K562 (cell line): ENCODE data around the gene ZNHIT2. TPM values are rescaled to one million over a fixed set of nuclear protein-coding genes. Genes with fewer than 3 reads are reported as not detected.

Experiments
- ATAC-seq: fragments of 200-7000 bp; cut with Tn5 transposase; 3 replicates; pipeline ENCODE4 v1.9.1; 2020; ENCODE audit warnings: moderate library complexity
- Bru-seq: library from RNA; stranded (reverse); fragments of 400-500 nt; gene quantifications from one replicate; lab custom pipeline; 2021; lab: Mats Ljungman, UMichigan
- BruChase-seq, 2 experiments: library from RNA; stranded (reverse); fragments of 400-500 nt; gene quantifications; one replicate each; lab custom pipeline; 2021; lab: Mats Ljungman, UMichigan
- BruUV-seq: library from RNA; stranded (reverse); fragments of 400-500 nt; replicated peaks from 2 replicates; lab custom pipeline; 2021; lab: Mats Ljungman, UMichigan
- CTCF ChIA-PET: fragments of 300-600 bp; formaldehyde crosslinking; extraction: SDS; loops from one replicate; lab custom pipeline; 2021; ENCODE audit warnings: low intra/inter-chr PET ratio; lab: Yijun Ruan, JAX
- POLR2A ChIA-PET: fragments of 300-600, 350-650 bp; sonication (Branson Sonifier 250); formaldehyde crosslinking; extraction: SDS; loops from one replicate; lab custom pipeline; 2021; ENCODE audit warnings: antibody characterized with exemption, inconsistent platforms; lab: Yijun Ruan, JAX
- DNase-seq, 4 experiments: peaks; one replicate each; pipeline versions ENCODE4 v3.0.0 to v3.0.0-alpha.2; 2011 to 2018; ENCODE audit warnings: low spot score in 3 of 4, mixed read lengths in 3 of 4; ENCODE audit errors: extremely low read depth in 1 of 4
- FAIRE-seq: peaks from 2 replicates; lab custom pipeline; 2011; peaks lifted over from hg19 to GRCh38; lab: Jason Lieb, UNC
- H2AFZ ChIP-seq: 2 replicates; pipeline ENCODE4 v1.6.0; 2011; ENCODE audit warnings: low read depth, low read length, control low read depth, inconsistent platforms
- H3K27ac ChIP-seq: fragments of 200-600 bp; 3 replicates; pipeline ENCODE4 v1.8.0; 2011; ENCODE audit warnings: low read depth, mild to moderate bottlenecking, control low read depth, inconsistent platforms, low read length, moderate library complexity, mixed read lengths; ENCODE audit errors: extremely low read depth
- H3K27me3 ChIP-seq, 2 experiments: fragments of 300-600 bp in 1 of 2; 2 replicates in 1 of 2; 3 replicates in 1 of 2; pipeline versions ENCODE4 v1.6.0 to v1.8.0; 2011; ENCODE audit warnings: inconsistent platforms in 2 of 2, low read length in 2 of 2, mild to moderate bottlenecking in 1 of 2, mixed read lengths in 1 of 2, moderate library complexity in 1 of 2; ENCODE audit not compliant: control insufficient read depth in 2 of 2, insufficient read depth in 2 of 2
- H3K36me3 ChIP-seq: fragments of 300-600 bp; 3 replicates; pipeline ENCODE4 v1.8.0; 2011; ENCODE audit warnings: mild to moderate bottlenecking, low read length, inconsistent platforms; ENCODE audit not compliant: control insufficient read depth, insufficient read depth
- H3K4me1 ChIP-seq, 2 experiments: fragments of 200-600 bp in 1 of 2; replicated peaks in 1 of 2; 2 replicates in 1 of 2; 3 replicates in 1 of 2; pipeline versions ENCODE4 v1.5.1 to v1.8.0; 2011; ENCODE audit warnings: inconsistent platforms in 2 of 2, low read length in 2 of 2, mild to moderate bottlenecking in 1 of 2, mixed read lengths in 1 of 2, moderate library complexity in 1 of 2; ENCODE audit not compliant: control insufficient read depth in 2 of 2, insufficient read depth in 2 of 2
- H3K4me2 ChIP-seq: 2 replicates; pipeline ENCODE4 v1.6.1; 2011; ENCODE audit warnings: low read length, control low read depth, inconsistent platforms, mixed read lengths; ENCODE audit not compliant: insufficient read depth
- H3K4me3 ChIP-seq: fragments of 200-600 bp; sonication (generic), shearing (Covaris generic); 2 replicates; pipeline ENCODE4 v1.5.1; 2016; ENCODE audit warnings: control low read depth, inconsistent platforms
- H3K79me2 ChIP-seq: fragments of 200-600 bp; 3 replicates; pipeline ENCODE4 v1.8.0; 2011; ENCODE audit warnings: low read length, inconsistent platforms; ENCODE audit not compliant: control insufficient read depth, insufficient read depth
- H3K9ac ChIP-seq, 2 experiments: 2 replicates each; pipeline versions ENCODE4 v1.6.0 to v1.6.1; 2011; ENCODE audit warnings: low read depth in 2 of 2, low read length in 2 of 2, control low read depth in 1 of 2, inconsistent platforms in 1 of 2, mild to moderate bottlenecking in 1 of 2, mixed read lengths in 1 of 2; ENCODE audit not compliant: insufficient read depth in 1 of 2
- H3K9me1 ChIP-seq: one replicate; pipeline ENCODE4 v1.6.0; 2011; ENCODE audit warnings: inconsistent platforms, mild to moderate bottlenecking, low read length, moderate library complexity; ENCODE audit not compliant: control insufficient read depth, insufficient read depth
- H3K9me3 ChIP-seq: replicated peaks from 2 replicates; pipeline ENCODE4 v1.5.1; 2011; ENCODE audit warnings: low read depth, low read length, inconsistent platforms; ENCODE audit not compliant: control insufficient read depth, insufficient read depth
- H4K20me1 ChIP-seq: replicated peaks from 2 replicates; pipeline ENCODE4 v1.6.1; 2011; ENCODE audit warnings: low read length, inconsistent platforms, mixed read lengths; ENCODE audit not compliant: control insufficient read depth, insufficient read depth
- BDP1 ChIP-seq: IDR thresholded peaks from 3 replicates; pipeline ENCODE4 v1.6.1; 2011; ENCODE audit not compliant: insufficient read length, insufficient read depth
- CGGBP1 ChIP-seq: fragments of 250-450 bp; sonication (Bioruptor Pico); IDR thresholded peaks from 2 replicates; pipeline ENCODE4 v1.9.0; 2021; ENCODE audit warnings: mild to moderate bottlenecking
- FOXO4 ChIP-seq: fragments of 450-650 bp; formaldehyde crosslinking; IDR thresholded peaks from 2 replicates; pipeline ENCODE4 v1.4.0; 2020; ENCODE audit warnings: mild to moderate bottlenecking, moderate library complexity
- ID3 ChIP-seq, 2 experiments: fragments of 250-450 bp in 1 of 2; fragments of 450-650 bp in 1 of 2; sonication (Bioruptor Pico) in 1 of 2; IDR thresholded peaks; 2 replicates each; pipeline versions ENCODE4 v1.6.1 to v1.8.0; 2016 to 2021; ENCODE audit warnings: mild to moderate bottlenecking in 2 of 2, moderate library complexity in 2 of 2, missing compliant biosample characterization in 1 of 2, missing genetic modification characterization in 1 of 2
- IRF9 ChIP-seq: fragments of 450-650 bp; IDR thresholded peaks from 2 replicates; pipeline ENCODE4 v1.6.1; 2016; ENCODE audit warnings: missing biosample characterization, missing genetic modification characterization
- NONO ChIP-seq, 2 experiments: fragments of 200-400 bp in 1 of 2; fragments of 450-650 bp in 1 of 2; formaldehyde crosslinking in 1 of 2; IDR thresholded peaks; 2 replicates each; pipeline ENCODE4 v1.6.1; 2017; ENCODE audit warnings: low read depth in 2 of 2, mild to moderate bottlenecking in 2 of 2, moderate library complexity in 2 of 2, low read length in 1 of 2
- RNF2 ChIP-seq: sonication (generic); IDR thresholded peaks from 2 replicates; pipeline ENCODE4 v1.6.1; 2016
- ZEB2 ChIP-seq: fragments of 450-650 bp; IDR thresholded peaks from 2 replicates; pipeline ENCODE4 v1.6.1; 2016
- ZNF778 ChIP-seq: fragments of 450-650 bp; formaldehyde crosslinking; IDR thresholded peaks from 2 replicates; pipeline ENCODE4 v1.4.0; 2020; ENCODE audit warnings: mild to moderate bottlenecking, moderate library complexity
- WGBS: fragments of 100-300 bp; shearing (Covaris generic); methylation state at CpG from one replicate; pipeline ENCODE4 v1.1.6; 2016; ENCODE audit warnings: low coverage, mixed read lengths; ENCODE audit not compliant: insufficient coverage; ENCODE audit errors: missing lambda C conversion rate; 5-methylcytosine and 5-hydroxymethylcytosine counted together
- in situ Hi-C: fragments of 300-500 bp; cut with MboI; formaldehyde crosslinking; loops from 4 replicates; pipeline ENCODE4 v1.15.0; 2018; ENCODE audit warnings: inconsistent platforms, mixed read lengths
- intact Hi-C: fragments of 100-400 bp; cut with micrococcal nuclease; formaldehyde crosslinking; loops from 2 replicates; pipeline ENCODE4 v1.14.2; 2022
- long read RNA-seq, 3 experiments: library from polyadenylated mRNA in 2 of 3; library from RNA in 1 of 3; unstranded in 2 of 3; stranded (forward) in 1 of 3; transcript quantifications; one replicate each; pipeline ENCODE4 v2.0.0, GENCODE V29; 2019 to 2022
- polyA minus RNA-seq, 3 experiments: library from RNA; depleted of rRNA, polyadenylated mRNA; stranded (reverse); fragments of >200 nt; gene quantifications; 2 replicates each; pipeline ENCODE4 v1.2.3, GENCODE V29; 2011
- polyA plus RNA-seq, 8 experiments: library from polyadenylated mRNA; depleted of rRNA in 4 of 8; stranded (reverse) in 5 of 8; unstranded in 3 of 8; fragments of >200 nt; fragmentation: Nextera tagmentation in 2 of 8; fragmentation: Illumina TruSeq in 1 of 8; extraction: Ambion mirVana in 2 of 8; extraction: Trizol in 1 of 8; gene quantifications; 2 replicates each; pipeline versions ENCODE4 v1.2.1 to v1.2.3, GENCODE V29; 2011 to 2014; ENCODE audit warnings: inconsistent platforms in 1 of 8, missing spikeins in 1 of 8
- total RNA-seq, 7 experiments: library from RNA; depleted of rRNA in 6 of 7; stranded (reverse); fragments of >200 nt in 6 of 7; fragmentation: Illumina TruSeq in 2 of 7; extraction: Trizol in 2 of 7; gene quantifications; 2 replicates each; pipeline versions ENCODE4 v1.2.1 to v1.2.3, GENCODE V29; 2011 to 2021; ENCODE audit warnings: low replicate concordance in 1 of 7

The ZNHIT2 gene
- total RNA-seq (2011; cell fraction: chromatin; rRNA removed; ENCODE audit: low replicate concordance) = 0.99 and 8.1 TPM in 2 replicates
- total RNA-seq (2011; cell fraction: nucleolus; rRNA removed) = 15.7 and 18.9 TPM in 2 replicates
- 4.7 and 5.3 TPM in 2 replicates for total RNA-seq (2011; cell fraction: nucleoplasm; rRNA removed)
- 39.0 and 49.0 TPM in 2 replicates for total RNA-seq (2014; rRNA removed)
- 0.35 and 0.76 TPM in 2 replicates for total RNA-seq (2014; rRNA removed; fragmentation: Illumina TruSeq; extraction: Trizol)
- total RNA-seq (2015; rRNA removed; fragmentation: Illumina TruSeq; extraction: Trizol) = 7.0 and 8.6 TPM in 2 replicates
- total RNA-seq (2021) = 27.2 and 29.6 TPM in 2 replicates
- 2.5 and 3.7 TPM in 2 replicates for polyA plus RNA-seq (2011; rRNA removed)
- 5.0 and 29.5 TPM in 2 replicates for polyA plus RNA-seq (2011; cell fraction: cytosol; rRNA removed)
- polyA plus RNA-seq (2011; cell fraction: nucleus; rRNA removed) = 4.7 and 9.8 TPM in 2 replicates
- 14.0 and 16.6 TPM in 2 replicates for polyA plus RNA-seq (2012)
- 0.59 and 2.9 TPM in 2 replicates for polyA plus RNA-seq (2014; fragmentation: Illumina TruSeq; extraction: Trizol)
- under 1 TPM; 0.08 to 0.20 TPM for polyA plus RNA-seq (2014; fragmentation: Nextera tagmentation; extraction: Ambion mirVana)
- polyA plus RNA-seq (2014; rRNA removed) = 23.4 and 24.3 TPM in 2 replicates
- polyA minus RNA-seq (2011; rRNA and poly(A)+ RNA removed) = 0.84 and 1.1 TPM in 2 replicates
- polyA minus RNA-seq (2011; cell fraction: cytosol; rRNA and poly(A)+ RNA removed) = 9.6 and 11.8 TPM in 2 replicates
- 15.5 and 18.7 TPM in 2 replicates for polyA minus RNA-seq (2011; cell fraction: nucleus; rRNA and poly(A)+ RNA removed)
- percentile 75 among the genes with signal in this experiment for Bru-seq, nascent RNA
- BruChase-seq, experiment 1, labeled RNA remaining after a 2-hour chase = percentile 61 among the genes with signal in this experiment
- percentile 60 among the genes with signal in this experiment for BruChase-seq, experiment 2, labeled RNA remaining after a 6-hour chase
- long read RNA-seq, experiment 1, transcript ZNHIT2-201 (1 exons, 1,306 nt) = major isoform, 77 of 77 reads
- long read RNA-seq, experiment 1, partial matches to known transcripts = 0 of 77 reads
- long read RNA-seq, experiment 1, other reads (novel, unspliced or antisense) = 0 of 77 reads
- long read RNA-seq, experiment 2, transcript ZNHIT2-201 (1 exons, 1,306 nt) = major isoform, 47 of 47 reads
- long read RNA-seq, experiment 2, partial matches to known transcripts = 0 of 47 reads
- long read RNA-seq, experiment 2, other reads (novel, unspliced or antisense) = 0 of 47 reads
- long read RNA-seq, experiment 3, transcript ZNHIT2-201 (1 exons, 1,306 nt) = major isoform, 30 of 31 reads
- long read RNA-seq, experiment 3, partial matches to known transcripts = 0 of 31 reads
- long read RNA-seq, experiment 3, other reads (novel, unspliced or antisense) = 1 of 31 reads

DNA sequence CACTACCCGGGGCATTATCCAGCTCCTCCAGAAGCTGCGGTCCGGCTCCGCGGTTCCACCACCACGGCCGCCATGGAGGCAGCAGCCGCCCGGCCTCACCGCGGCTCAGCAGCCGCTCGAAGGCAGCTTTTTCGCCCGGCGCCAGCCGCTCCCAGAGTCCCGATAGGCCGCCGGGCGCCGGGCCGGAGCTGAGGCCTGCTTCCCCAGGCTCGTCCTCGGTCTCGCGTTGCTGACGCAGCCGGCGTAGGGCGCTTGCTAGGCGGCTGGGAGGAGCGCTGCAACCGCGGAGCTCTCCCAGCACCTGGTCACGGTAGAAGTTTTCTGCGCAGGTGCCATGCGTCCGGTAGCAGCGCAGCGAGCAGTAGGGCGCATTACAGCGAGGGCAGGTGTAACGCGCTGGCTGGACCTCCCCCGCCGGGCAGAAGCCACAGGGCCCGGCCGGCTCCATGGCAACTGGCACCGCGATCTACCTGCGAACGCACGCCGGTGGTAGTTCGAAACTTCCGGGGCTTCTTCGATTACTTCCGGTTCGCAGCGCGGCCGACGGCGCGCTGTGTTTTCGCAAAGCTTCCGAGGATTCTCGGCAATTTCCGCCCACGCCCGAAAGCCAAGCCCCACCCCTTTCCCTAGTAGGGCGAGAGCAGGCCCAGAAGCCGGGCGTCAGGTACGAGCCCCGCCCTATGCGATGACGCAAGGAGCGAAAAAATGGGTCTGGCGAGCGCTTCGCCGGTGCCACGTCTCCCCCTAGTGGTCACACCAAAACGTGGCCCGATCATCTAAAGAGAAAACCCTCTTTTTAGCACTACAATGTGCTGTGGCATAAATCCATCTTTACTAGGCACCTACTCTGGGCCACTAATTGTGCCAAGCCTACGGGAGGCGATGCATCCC, at the start of gene ZNHIT2:
ZNHIT2 (minus strand) TSS at position 496 of the 891 bp plus-strand sequence; CDS start at position 448, 48 bp downstream.
- peak within 1 kb of the TSS; percentile 95 for H3K4me3 ChIP-seq
- CTCF ChIA-PET = interaction anchor here (0.6 to 1.9 kb wide), 7 partner anchors 63 to 331 kb away, joined by 3 to 7 read pairs (median 4); partner anchors contain the start of gene ARL2
- WGBS = under 1% methylated on average over 72 of the region's 89 CpGs
- H3K27ac ChIP-seq = peak within 1 kb of the TSS; percentile 86
- peaks cover 56% of the 10 kb centered on the region for H3K79me2 ChIP-seq
- no TSS peak for BruUV-seq
- peaks cover 33 to 41% of the 10 kb centered on the region in 2 experiments for H3K4me1 ChIP-seq
- H4K20me1 ChIP-seq = no peaks in the 10 kb centered on the region
- H3K9me1 ChIP-seq = no peaks in the 10 kb centered on the region
- in situ Hi-C loops (no loop called here), intact Hi-C loops (loop anchor here (1.0 to 10.0 kb wide), 3 partner anchors 104 to 233 kb away; partner anchors contain the start of gene CDC42EP2)
- no peaks in the 10 kb centered on the region for H3K27me3 ChIP-seq
- FAIRE-seq = peak; percentile 99
- H3K36me3 ChIP-seq = peaks cover 61% of the 10 kb centered on the region
- peak within 1 kb of the TSS; percentile 60; the same call in 1 of the 2 replicates for H2AFZ ChIP-seq
- ATAC-seq = peak; percentile 78
- POLR2A ChIA-PET = interaction anchor here (0.5 to 9.5 kb wide), 32 partner anchors 11 to 454 kb away, joined by 3 to 182 read pairs (median 4); partner anchors contain the start of genes ARL2, CAPN1, DPF2 and POLA2
- peak within 1 kb of the TSS; percentile 95 for H3K4me2 ChIP-seq
- DNase-seq = peak; percentile 84 to 99 (median 90)
- H3K9ac ChIP-seq = peak within 1 kb of the TSS; percentile 89 to 98
- no peaks in the 10 kb centered on the region for H3K9me3 ChIP-seq
- 0 out of 2 replicates have a peak, but pooled peaks have one; percentile 61 for TF ChIP-seq FOXO4 (CRISPR knock-in tag)
- TF ChIP-seq ID3 (CRISPR knock-in tag; IDR thresholded peaks at IDR 0.05) = no peak
- TF ChIP-seq ID3 (tag; IDR thresholded peaks at IDR 0.05) = peak; percentile 61
- TF ChIP-seq IRF9 (tag) = 0 out of 2 replicates have a peak, but pooled peaks have one; percentile 53
- TF ChIP-seq RNF2 = 0 out of 2 replicates have a peak, but pooled peaks have one; percentile 24
- TF ChIP-seq CGGBP1 (CRISPR knock-in tag) = no peak
- TF ChIP-seq ZNF778 (CRISPR knock-in tag) = no peak
- TF ChIP-seq BDP1 = no peak
- TF ChIP-seq NONO (IDR thresholded peaks at IDR 0.05; ENCODE audit: low read depth in 2 of 2, low read length in 1 of 2) = peak in 1 of 2 experiments; percentile 12; a peak in 1 of 4 replicates
- peak; percentile 65; the same call in 1 of the 2 replicates for TF ChIP-seq ZEB2
